GM19025 (cell line): ENCODE measurements around the gene TNXB.
"Not testable (repeated sequence)": the region's sequence is repeated elsewhere in the genome, so short reads cannot be mapped to it uniquely, and the experiment has no call there.

Experiments used
- ATAC-seq: cut with Tn5 transposase; IDR thresholded peaks from one replicate; pipeline ENCODE4 v1.9.1; 2021; ENCODE audit warnings: mild to moderate bottlenecking, low read depth, moderate library complexity; ENCODE audit not compliant: unreplicated experiment

The TNXB gene

GRCh38 chr6:32067521-32067920 lies 41.6 kb downstream of the TNXB start:
- ATAC-seq, result not testable (repeated sequence)

GRCh38 chr6:32064706-32065105 lies 44.4 kb downstream of the TNXB start:
- no peak for ATAC-seq

- no peak for ATAC-seq
These were observed 48.0 kb downstream of the TNXB start for GRCh38 chr6:32060966-32061655.

- no peak for ATAC-seq
These were observed 50.6 kb downstream of the TNXB start for GRCh38 chr6:32058511-32058963.

- ATAC-seq, result no peak
These were observed 51.2 kb downstream of the TNXB start for GRCh38 chr6:32057966-32058365.

- no peak for ATAC-seq
These were observed 52.9 kb downstream of the TNXB start for GRCh38 chr6:32056254-32056653.

- not testable (repeated sequence) for ATAC-seq
These were observed 53.4 kb downstream of the TNXB start for GRCh38 chr6:32055756-32056155.

- ATAC-seq, result not testable (repeated sequence)
These were observed 55.8 kb downstream of the TNXB start for GRCh38 chr6:32053314-32053713.

- ATAC-seq, result not testable (repeated sequence)
These were observed 56.5 kb downstream of the TNXB start for GRCh38 chr6:32052626-32053025.

GRCh38 chr6:32050562-32050961 lies 58.6 kb downstream of the TNXB start:
- no peak for ATAC-seq

- not testable (repeated sequence) for ATAC-seq
These were observed 59.4 kb downstream of the TNXB start for GRCh38 chr6:32049736-32050135.

GRCh38 chr6:32049149-32049548 lies 60.0 kb downstream of the TNXB start:
- not testable (repeated sequence) for ATAC-seq

- no peak for ATAC-seq
These were observed 61.0 kb downstream of the TNXB start for GRCh38 chr6:32047855-32048766.

- no peak for ATAC-seq
These were observed 61.6 kb downstream of the TNXB start for GRCh38 chr6:32047539-32047854.

- no peak for ATAC-seq
These were observed 62.1 kb downstream of the TNXB start for GRCh38 chr6:32047084-32047478.

- ATAC-seq, result no peak
These were observed 62.6 kb downstream of the TNXB start for GRCh38 chr6:32046450-32047083.

- ATAC-seq, result no peak
These were observed 63.2 kb downstream of the TNXB start for GRCh38 chr6:32045811-32046449.

GRCh38 chr6:32044916-32045315 lies 64.2 kb downstream of the TNXB start:
- ATAC-seq, result not testable (repeated sequence)

- not testable (repeated sequence) for ATAC-seq
These were observed 65.4 kb downstream of the TNXB start for GRCh38 chr6:32043589-32044380.

- ATAC-seq, result not testable (repeated sequence)
These were observed 66.9 kb downstream of the TNXB start for GRCh38 chr6:32042276-32042675.
